K562 (cell line): ENCODE data around the gene PLA1A. TPM values are rescaled to one million over a fixed set of nuclear protein-coding genes. Genes with fewer than 3 reads are reported as not detected.

ENCODE experiments used
- ATF4 ChIP-seq: fragments of 450-650 bp; formaldehyde crosslinking; IDR thresholded peaks from 2 replicates; pipeline ENCODE4 v1.4.0; 2022; ENCODE audit warnings: mild to moderate bottlenecking, moderate library complexity
- BMI1 ChIP-seq: fragments of 150-350 bp; IDR thresholded peaks from 2 replicates; pipeline ENCODE4 v1.6.1; 2014; ENCODE audit warnings: low read length
- CAMTA2 ChIP-seq: fragments of 250-450 bp; sonication (Bioruptor Pico); conservative IDR thresholded peaks from 2 replicates; pipeline ENCODE4 v1.5.1; 2022
- CHCHD3 ChIP-seq: fragments of 250-450 bp; sonication (Bioruptor Pico); IDR thresholded peaks from 2 replicates; pipeline ENCODE4 v2.1.2; 2022; ENCODE audit warnings: mild to moderate bottlenecking
- EGR1 ChIP-seq: fragments of 450-650 bp; conservative IDR thresholded peaks from 2 replicates; pipeline ENCODE4 v1.6.1; 2017; ENCODE audit warnings: mild to moderate bottlenecking
- GABPA ChIP-seq: fragments of 200-800 bp; sonication (Bioruptor generic); conservative IDR thresholded peaks from 2 replicates; pipeline ENCODE4 v1.6.1; 2016; ENCODE audit warnings: low read depth, missing genetic modification characterization, missing compliant biosample characterization
- HLTF ChIP-seq: fragments of 450-650 bp; IDR thresholded peaks from 2 replicates; pipeline ENCODE4 v1.6.1; 2016
- ILK ChIP-seq: fragments of 450-650 bp; IDR thresholded peaks from 2 replicates; pipeline ENCODE4 v1.6.1; 2016; ENCODE audit warnings: missing genetic modification characterization, low read depth, mild to moderate bottlenecking, missing compliant biosample characterization, moderate library complexity, borderline replicate concordance
- RCOR1 ChIP-seq, 2 experiments: IDR thresholded peaks; 2 replicates each; pipeline ENCODE4 v1.6.1; 2012; ENCODE audit warnings: low read depth in 2 of 2, low read length in 2 of 2, borderline replicate concordance in 1 of 2, improper control_type of control experiment in 1 of 2
- SOX6 ChIP-seq: fragments of 450-650 bp; IDR thresholded peaks from 2 replicates; pipeline ENCODE4 v1.6.1; 2014; ENCODE audit warnings: mild to moderate bottlenecking
- TCF7 ChIP-seq: sonication (generic); IDR thresholded peaks from 2 replicates; pipeline ENCODE4 v1.6.1; 2016; ENCODE audit warnings: antibody characterized with exemption, borderline replicate concordance
- TRIM24 ChIP-seq, 2 experiments: fragments of 450-650 bp; IDR thresholded peaks; 2 replicates each; pipeline ENCODE4 v1.6.1; 2016
- ZC3H8 ChIP-seq: fragments of 450-650 bp; IDR thresholded peaks from 2 replicates; pipeline ENCODE4 v1.6.1; 2017
- ZNF232 ChIP-seq: sonication (generic); formaldehyde crosslinking; IDR thresholded peaks from 2 replicates; pipeline ENCODE4 v1.8.0; 2022; ENCODE audit warnings: mild to moderate bottlenecking, missing genetic modification reagents
- ZNF407 ChIP-seq: fragments of 450-650 bp; IDR thresholded peaks from 2 replicates; pipeline ENCODE4 v1.6.1; 2016; ENCODE audit warnings: low read depth
- ZNF507 ChIP-seq: conservative IDR thresholded peaks from 2 replicates; pipeline ENCODE4 v1.6.1; 2017; ENCODE audit warnings: missing genetic modification characterization, missing compliant biosample characterization
- ZNF609 ChIP-seq: sonication (generic); formaldehyde crosslinking; IDR thresholded peaks from 2 replicates; pipeline ENCODE4 v1.8.1; 2023; ENCODE audit warnings: missing genetic modification reagents, mild to moderate bottlenecking, borderline replicate concordance
- polyA plus RNA-seq, 8 experiments: library from polyadenylated mRNA; depleted of rRNA in 4 of 8; stranded (reverse) in 5 of 8; unstranded in 3 of 8; fragments of >200 nt; fragmentation: Nextera tagmentation in 2 of 8; fragmentation: Illumina TruSeq in 1 of 8; extraction: Ambion mirVana in 2 of 8; extraction: Trizol in 1 of 8; gene quantifications; 2 replicates each; pipeline versions ENCODE4 v1.2.1 to v1.2.3, GENCODE V29; 2011 to 2014; ENCODE audit warnings: inconsistent platforms in 1 of 8, missing spikeins in 1 of 8
- total RNA-seq, 7 experiments: library from RNA; depleted of rRNA in 6 of 7; stranded (reverse); fragments of >200 nt in 6 of 7; fragmentation: Illumina TruSeq in 2 of 7; extraction: Trizol in 2 of 7; gene quantifications; 2 replicates each; pipeline versions ENCODE4 v1.2.1 to v1.2.3, GENCODE V29; 2011 to 2021; ENCODE audit warnings: low replicate concordance in 1 of 7

The PLA1A gene
- total and polyA plus RNA-seq, 9 of the 15 experiments (the other 6 are each of a cell fraction or from before 2014, with no cell fraction given), result not detected

GRCh38 chr3:119664850-119665379 lies 67.2 kb downstream of the PLA1A start (continued):
- TF ChIP-seq ZNF407 (no peak), ZNF609 (no peak), HLTF (no peak), RCOR1 (IDR thresholded peaks at IDR 0.05; ENCODE audit: borderline replicate concordance in 1 of 2, low read depth in 2 of 2, low read length in 2 of 2) (no peak), ZC3H8 (no peak), CAMTA2 (CRISPR knock-in tag) (no peak), TRIM24 (IDR thresholded peaks at IDR 0.05) (no peak), ZNF232 (CRISPR knock-in tag) (no peak), SOX6 (no peak), ATF4 (CRISPR knock-in tag) (no peak), CHCHD3 (CRISPR knock-in tag) (no peak), BMI1 (no peak), GABPA (0 out of 2 replicates have a peak, but pooled peaks have one; percentile 14), EGR1 (no peak), ZNF507 (tag) (no peak), TCF7 (no peak), ILK (no peak)
